Measurements from ENCODE around the gene MORC2. TPM values are rescaled to one million over a fixed set of nuclear protein-coding genes. Genes with fewer than 3 reads are reported as not detected.

Gene MORC2
- total and polyA plus RNA-seq, 2 experiments from 2014 or later = 19.4 to 30.3 TPM

DNA sequence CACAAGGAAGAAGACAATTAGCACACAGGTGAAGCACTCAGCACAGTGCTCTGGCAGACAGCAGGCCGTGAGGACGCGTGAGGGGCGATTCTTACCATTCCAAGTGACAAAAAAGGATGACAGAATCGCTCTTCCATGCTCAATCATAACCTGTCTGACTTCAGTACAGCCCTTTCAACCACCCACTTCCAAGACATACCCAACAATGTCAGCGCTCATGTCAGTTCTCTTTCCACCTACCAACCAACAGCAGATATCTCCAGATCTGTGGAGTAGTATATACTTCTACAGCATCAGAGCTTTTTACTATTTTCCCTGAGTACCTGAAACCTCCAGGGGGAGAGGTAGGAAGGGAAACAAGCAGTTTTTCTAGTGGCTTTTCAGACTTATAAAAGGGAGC is 40.2 kb downstream of the MORC2 start:
- DNase-seq (ENCODE audit: low read depth in 1 of 2, low spot score in 1 of 2) = no peak
- Histone ChIP-seq H3K9me3 (ENCODE audit: low read depth) (no peaks in the 10 kb centered on the region), H3K27me3 (no peaks in the 10 kb centered on the region), H3K27ac (no peak overlapping the region), H3K4me1 (ENCODE audit: low read depth) (no peaks in the 10 kb centered on the region), H3K4me3 (no peak overlapping the region), H3K36me3 (peaks cover 53% of the 10 kb centered on the region)
- TF ChIP-seq CTCF (IDR thresholded peaks at IDR 0.05; ENCODE audit: low read depth, low read length) = no peak

DNA sequence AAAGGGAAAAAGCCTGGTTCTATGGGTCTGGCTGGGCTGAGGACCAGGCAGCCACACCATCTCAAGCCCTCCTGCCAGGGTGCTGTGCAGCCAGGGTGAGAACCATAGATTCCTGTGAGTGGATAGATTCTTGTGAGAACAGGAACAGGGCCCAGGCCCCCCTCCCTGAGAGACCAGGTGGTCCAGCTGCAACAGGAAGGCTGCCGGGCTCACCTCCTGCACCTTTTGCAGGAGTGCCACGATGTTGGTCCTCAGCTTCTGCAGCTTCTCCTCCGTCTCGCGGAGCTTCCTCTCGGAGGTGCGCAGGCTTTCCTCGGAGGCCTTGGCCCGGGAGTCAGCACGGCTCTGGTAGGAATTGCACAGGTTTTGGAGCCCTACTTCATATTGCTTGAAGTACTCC is 40.8 kb downstream of the MORC2 start:
- Histone ChIP-seq H3K27ac (no peak overlapping the region), H3K4me1 (ENCODE audit: low read depth) (no peaks in the 10 kb centered on the region), H3K27me3 (no peaks in the 10 kb centered on the region), H3K4me3 (no peak overlapping the region), H3K36me3 (peaks cover 48% of the 10 kb centered on the region), H3K9me3 (ENCODE audit: low read depth) (no peaks in the 10 kb centered on the region)
- no peak for DNase-seq (ENCODE audit: low read depth in 1 of 2, low spot score in 1 of 2)
- no peak for TF ChIP-seq CTCF (IDR thresholded peaks at IDR 0.05; ENCODE audit: low read depth, low read length)

GRCh38 chr22:30926706-30927105 is 41.9 kb downstream of the MORC2 start:
- Histone ChIP-seq H3K36me3 (peaks cover 37% of the 10 kb centered on the region), H3K4me3 (no peak overlapping the region), H3K4me1 (ENCODE audit: low read depth) (no peaks in the 10 kb centered on the region), H3K27me3 (no peaks in the 10 kb centered on the region), H3K27ac (no peak overlapping the region), H3K9me3 (ENCODE audit: low read depth) (no peaks in the 10 kb centered on the region)
- no peak for DNase-seq (ENCODE audit: low read depth in 1 of 2, low spot score in 1 of 2)
- no peak for TF ChIP-seq CTCF (IDR thresholded peaks at IDR 0.05; ENCODE audit: low read depth, low read length)

DNA sequence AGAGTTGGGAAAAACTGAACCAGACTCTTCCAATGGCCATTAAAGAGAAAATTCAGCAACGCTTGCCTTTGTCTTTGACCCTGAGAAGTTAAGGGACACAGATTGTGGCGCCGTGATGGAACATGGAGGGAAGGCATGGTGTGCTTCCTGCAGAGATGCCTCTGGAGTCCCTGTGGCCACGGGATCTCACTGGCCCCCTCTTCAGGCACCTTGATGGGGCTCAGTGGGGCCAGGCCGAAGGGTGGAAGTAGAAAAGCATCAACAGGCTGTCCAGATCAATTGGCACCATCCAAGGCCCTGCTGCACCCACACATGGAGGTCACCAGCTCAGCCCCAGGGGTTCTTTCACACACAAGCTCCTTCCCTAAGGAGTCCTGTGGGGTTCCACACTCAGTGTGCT is 42.9 kb downstream of the MORC2 start:
- Histone ChIP-seq H3K4me1 (ENCODE audit: low read depth) (no peaks in the 10 kb centered on the region), H3K27ac (no peak overlapping the region), H3K4me3 (no peak overlapping the region), H3K36me3 (peaks cover 29% of the 10 kb centered on the region), H3K9me3 (ENCODE audit: low read depth) (no peaks in the 10 kb centered on the region), H3K27me3 (no peaks in the 10 kb centered on the region)
- no peak for TF ChIP-seq CTCF (IDR thresholded peaks at IDR 0.05; ENCODE audit: low read depth, low read length)
- DNase-seq (ENCODE audit: low read depth in 1 of 2, low spot score in 1 of 2) = no peak

DNA sequence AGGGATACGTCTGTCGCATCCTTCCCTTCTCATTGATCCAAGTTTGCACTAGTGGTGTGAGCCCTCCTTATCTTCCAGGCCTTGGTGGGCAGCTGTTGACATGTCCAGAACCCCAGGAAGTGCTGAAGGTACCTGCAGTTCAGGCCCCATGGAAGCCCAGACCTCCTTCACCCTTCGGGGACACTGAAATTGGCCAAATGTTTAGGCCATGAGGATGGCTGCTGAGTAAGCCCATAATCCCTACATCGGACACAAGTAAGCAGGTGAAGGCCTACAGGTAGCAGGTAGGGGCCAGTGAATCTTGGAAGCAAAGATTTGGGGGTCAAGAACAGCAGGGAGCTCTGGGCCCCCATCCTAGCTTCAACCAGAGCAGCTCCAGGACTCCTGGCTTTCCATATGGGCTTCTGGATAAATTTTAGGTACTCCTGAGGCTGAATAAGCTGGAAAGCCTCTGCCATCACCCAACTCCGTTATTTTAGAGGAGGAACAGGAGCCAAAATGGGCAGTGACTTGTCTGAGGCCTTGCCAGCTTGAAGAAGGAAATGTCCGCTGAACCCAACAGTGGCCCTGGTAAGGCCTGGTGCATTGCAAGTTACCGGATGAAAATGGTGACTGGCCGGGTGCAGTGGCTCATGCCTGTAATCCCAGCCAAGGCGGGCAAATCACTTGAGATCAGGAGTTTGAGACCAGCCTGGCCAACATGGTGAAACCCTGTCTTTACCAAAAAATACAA is 45.2 kb downstream of the MORC2 start:
- Histone ChIP-seq H3K27ac (no peak overlapping the region), H3K4me3 (no peak overlapping the region), H3K36me3 (peaks cover 20% of the 10 kb centered on the region), H3K9me3 (ENCODE audit: low read depth) (no peaks in the 10 kb centered on the region), H3K4me1 (ENCODE audit: low read depth) (no peaks in the 10 kb centered on the region), H3K27me3 (no peaks in the 10 kb centered on the region)
- DNase-seq (ENCODE audit: low read depth in 1 of 2, low spot score in 1 of 2) = no peak
- no peak for TF ChIP-seq CTCF (IDR thresholded peaks at IDR 0.05; ENCODE audit: low read depth, low read length)

Data from cardiac muscle cell (in vitro differentiated cells and primary cell).